Dedifferentiated amniotic fluid mesenchymal stem cell (primary cell): ENCODE data around the gene C1QA.
A peak's percentile ranks its signal among the peaks of the same experiment; 100 is the strongest.
"Not testable (repeated sequence)": the region's sequence is repeated elsewhere in the genome, so short reads cannot be mapped to it uniquely, and the experiment has no call there.

Experiments used
- DNase-seq: peaks from one replicate; pipeline ENCODE4 v3.0.0-alpha.2; 2016; ENCODE audit errors: extremely low spot score

Gene C1QA

DNA sequence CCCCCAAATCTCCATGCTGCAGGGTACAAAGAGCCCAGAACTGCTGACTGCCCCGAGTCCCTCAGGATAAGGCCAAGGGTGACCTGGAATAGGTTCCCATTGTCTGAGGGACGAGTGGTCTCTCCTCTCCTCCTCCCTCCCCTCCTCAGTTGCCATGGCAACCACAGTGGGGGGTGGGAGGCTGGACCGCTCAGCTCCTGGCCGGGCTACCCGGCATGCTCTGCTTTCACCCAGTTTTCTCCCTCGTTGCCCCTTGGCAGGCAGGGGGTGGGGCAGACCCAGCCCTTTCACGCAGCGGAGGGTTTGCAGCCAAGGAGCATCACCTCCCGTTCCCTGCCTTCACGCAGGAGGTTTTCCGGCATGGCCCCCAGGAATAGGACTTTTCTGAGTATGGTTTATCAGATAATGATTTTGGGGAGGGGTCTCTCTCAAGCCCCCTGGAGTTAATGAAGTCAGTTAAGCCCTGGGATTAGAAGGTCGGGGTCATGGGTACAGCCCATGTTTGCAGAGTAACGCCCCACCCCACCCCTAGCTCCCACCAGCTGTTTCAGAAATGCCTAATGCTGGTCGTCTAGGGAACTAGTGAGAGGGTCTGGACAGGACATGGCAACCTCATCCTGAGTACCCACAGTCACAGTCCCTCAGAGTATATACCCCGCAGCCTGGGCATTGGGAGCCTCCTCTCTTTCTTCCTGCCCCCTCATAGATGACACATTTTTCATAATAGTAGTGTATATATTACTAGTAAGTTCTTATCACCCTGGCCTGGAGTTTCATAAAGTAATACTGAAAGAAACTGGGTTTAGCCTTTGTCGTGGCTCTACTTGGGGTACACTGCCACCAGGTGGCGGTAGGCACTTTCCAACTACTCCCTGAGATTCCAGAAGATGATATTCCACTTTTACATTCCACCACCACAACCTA, 37.3 kb downstream of the C1QA start:
- DNase-seq: peak; percentile 48

DNA sequence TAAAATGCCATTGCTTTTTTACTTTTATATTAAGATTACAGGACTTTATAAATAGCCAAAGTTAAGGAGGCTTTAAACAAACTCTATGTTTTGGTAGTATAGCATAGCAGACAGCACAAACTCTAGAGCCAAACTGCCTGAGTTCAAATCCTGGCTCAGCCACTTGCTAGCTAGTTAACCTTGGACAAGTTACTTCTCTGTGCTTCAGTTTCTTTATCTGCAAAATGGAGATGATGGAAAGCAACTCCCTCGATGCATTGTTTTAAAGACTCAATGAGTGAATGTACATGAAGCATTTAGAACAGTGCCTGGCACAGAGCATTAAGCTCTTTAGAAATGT, 38.0 kb downstream of the C1QA start:
- DNase-seq: no peak

DNA sequence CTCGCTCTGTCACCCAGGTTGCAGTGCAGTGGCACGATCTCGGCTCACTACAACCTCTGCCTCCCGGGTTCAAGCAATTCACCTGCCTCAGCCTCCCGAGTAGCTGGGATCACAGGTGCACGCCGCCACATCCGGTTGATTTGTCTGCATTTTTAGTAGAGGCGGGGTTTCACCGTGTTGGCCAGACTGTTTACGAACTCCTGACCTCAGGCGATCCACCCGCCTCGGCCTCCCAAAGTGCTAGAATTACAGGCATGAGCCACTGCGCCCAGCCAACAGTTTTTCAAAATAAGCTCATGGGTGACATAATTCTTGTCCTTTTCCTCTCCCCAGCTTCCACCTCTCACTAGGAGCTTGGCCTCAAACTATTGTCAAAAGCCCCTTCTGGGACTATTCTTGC, 39.7 kb downstream of the C1QA start:
- not testable (repeated sequence) for DNase-seq

DNA sequence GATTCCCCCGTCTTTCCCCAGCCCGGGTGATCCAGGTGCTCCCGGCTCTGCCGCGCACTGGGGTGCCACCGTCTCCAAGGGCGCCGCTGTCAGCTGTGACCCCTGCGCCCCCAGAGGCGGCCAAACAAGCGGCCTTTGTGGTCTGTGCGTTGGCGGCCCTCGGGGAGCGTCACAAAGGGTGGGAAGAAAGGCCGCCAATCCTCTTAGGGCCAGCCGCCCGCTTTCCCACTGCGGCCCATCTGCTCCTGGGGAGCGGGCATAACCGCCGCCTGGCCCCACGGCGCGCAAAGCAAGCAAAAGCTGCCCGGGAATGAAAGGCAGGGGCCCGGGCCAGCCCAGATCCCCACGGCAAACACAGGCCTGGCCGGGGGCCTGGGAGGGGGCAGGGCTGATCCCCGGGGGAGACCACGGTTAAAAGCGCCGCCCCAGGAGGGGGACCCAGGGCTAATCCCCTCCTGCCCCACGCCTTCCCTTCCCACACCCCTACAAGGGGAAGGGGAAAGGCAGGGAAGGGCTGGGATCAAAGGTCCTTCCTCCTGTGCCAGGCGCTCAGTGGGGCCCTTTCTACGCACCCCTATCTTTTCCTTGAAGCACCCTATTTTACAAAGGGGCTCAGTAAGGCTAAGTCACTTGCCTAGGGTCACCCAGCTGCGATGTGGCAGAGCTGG, 40.6 kb downstream of the C1QA start:
- no peak for DNase-seq

DNA sequence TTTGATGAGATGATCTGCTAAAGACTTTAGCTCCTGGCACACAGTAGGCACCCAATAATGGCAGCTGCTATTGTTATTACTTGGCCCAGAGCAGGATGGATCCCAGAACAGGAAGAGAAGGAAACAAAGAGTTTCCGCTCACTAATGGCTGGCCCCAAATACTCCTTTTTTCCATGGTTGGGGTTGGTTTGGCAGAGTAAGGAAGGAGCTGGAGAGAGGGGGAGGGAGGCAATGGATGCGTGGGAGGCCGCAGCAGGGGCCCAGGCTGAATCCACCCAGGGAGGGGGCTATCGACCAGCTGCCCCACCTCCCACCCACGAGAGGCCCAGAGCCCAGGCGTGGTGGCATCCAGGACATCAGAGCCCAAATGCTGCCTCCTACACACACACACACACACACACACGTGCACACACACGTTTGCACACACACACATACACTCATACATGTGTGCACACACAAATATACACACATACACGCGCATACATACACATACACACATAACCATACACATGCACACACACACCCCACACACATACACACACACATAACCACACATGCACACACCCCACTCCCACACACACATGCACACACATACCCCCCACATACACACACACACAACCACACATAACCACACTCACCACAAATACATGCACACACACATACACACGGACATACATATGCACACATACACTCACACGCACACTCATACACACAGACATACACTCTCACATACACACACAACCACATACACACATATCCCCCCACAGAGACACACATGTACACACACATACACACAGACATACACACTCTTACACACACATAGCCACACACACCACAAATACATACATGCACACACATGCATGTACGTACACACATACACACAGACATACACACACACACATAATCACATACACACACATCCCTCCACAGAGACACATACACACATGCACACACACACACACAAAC, 41.8 kb downstream of the C1QA start:
- DNase-seq: no peak

DNA sequence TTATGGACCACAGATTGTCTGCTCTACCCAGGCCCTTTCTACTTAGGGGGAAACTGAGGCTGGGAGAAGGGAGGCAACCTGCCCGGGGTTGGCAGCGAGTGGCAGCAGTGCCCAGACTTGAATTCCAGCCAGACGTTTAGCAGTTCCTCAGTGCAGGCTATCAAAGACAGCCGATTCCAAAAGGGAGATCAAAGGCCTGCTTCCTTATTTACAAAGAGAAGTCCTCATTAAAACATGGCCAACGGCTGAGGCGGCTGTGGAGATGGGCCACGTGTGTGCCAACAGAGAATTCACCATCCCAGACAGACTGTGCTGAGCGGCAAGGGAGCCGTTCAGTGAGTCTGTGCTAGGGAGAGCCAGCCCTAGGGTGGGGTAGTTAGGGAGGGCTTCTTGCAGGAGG, 44.3 kb downstream of the C1QA start:
- no peak for DNase-seq

DNA sequence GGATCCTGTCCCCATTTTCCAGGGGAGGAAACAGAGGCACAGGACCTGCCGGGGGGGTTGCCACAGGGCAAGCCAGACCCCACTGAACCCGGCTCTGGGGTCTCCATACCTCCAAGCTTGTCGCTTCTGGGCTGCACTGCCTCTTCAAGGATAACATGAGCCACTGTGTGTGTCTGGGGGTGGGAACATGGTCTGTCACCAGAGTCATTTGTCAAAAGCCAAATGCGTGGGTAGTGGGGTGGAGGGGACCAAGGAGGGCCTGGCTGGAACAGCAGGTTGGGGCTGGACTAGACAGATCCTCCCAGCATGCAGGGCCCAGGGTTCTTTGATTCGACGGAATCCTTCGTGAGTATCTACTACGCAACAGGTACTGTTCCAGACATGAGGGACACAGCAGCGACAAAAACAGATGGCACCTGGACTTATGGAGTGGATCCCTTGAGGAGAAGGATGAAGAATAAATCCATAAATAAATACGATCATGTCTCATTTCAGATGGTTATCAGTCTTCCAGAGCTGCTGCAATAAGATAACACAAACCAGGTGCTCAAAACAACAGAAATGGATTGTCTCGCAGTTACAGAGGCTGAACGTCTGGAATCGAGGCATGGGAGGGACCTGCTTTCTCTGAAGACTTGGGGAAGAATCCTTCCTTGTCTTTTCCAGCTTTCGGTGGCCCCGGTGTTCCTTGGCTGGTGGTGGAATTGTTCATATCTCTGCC, 45.3 kb downstream of the C1QA start:
- no peak for DNase-seq

DNA sequence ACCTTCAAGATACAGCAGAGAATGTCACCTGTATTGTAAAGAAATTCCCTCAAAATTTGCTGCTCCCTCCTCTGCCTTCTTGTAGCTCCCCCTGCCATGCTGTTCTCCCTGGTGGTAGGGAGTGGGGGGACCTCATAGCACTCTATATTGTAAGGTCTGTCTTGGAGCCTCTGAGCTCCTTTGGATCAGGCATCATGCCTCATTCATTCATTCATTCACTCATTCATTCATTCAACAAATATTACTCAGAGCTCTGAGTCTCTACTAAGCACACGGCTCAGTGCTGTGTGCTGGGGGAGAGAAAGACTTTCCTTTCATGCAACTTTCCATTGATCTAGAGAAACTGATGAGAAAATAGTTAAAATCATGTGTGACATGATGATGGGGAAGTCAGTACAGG, 47.1 kb downstream of the C1QA start:
- no peak for DNase-seq

DNA sequence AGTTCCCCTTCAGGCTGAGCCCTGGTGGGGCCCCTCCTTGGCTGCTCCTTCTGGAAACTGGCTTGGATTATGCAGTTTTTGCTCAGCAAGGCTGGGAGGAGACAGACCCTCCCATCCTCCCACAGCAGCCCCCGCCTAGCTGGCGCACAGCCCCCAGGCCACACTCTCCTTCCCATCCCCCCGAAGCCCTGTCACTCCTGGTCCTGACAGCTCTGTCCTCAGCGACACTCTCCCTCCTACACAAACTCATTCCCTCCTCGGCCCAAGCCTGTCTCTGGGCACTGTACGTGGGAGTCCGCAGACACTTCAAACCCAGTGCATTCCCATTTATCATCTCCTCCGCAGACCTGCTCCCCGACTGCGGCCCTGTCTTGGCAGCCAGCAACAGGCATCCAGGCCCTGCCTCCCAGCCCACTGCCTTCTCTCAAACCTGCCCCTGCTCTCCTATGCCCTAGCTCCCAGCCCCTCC, 49.2 kb downstream of the C1QA start:
- no peak for DNase-seq

DNA sequence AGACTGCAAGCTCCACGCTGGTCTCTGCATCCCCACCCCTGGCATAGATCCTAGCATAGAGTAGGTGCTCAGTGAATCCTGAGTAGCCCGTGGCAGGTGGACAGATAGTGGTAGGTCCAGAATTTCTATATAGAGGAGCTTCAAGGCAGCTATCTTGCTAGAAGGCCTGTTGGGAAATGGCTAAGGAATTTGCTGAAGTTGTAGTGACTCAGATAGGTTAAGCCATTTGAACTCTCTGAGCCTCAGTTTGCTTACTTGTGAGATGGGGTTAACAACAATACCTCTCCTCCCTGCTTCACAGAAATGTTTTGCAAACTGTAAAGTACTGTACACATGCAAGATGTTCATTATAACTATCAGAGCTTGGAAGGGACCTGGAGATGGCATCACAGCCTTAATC, 50.8 kb downstream of the C1QA start:
- no peak for DNase-seq

DNA sequence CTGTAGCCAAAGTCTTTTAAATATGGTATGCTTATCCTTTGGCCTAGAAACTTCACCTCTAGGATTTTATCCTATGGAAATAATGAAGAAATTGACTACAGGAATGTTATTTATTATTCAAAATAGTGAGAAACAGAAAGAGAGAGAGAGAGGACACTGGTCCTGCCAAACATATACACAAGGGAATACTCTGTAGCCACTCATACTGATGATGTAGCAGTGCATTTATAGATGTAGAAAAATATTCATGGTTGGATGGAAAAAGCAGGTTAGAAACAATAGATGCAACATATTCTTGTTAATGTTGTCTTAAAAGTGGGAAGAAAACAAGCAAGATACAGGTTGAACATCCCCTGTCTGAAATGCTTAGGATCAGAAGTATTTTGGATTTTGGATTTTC, 52.0 kb downstream of the C1QA start:
- DNase-seq: no peak
